C4-2B (cell line): Measurements from ENCODE around the gene CFAP299.

Experiments
- CTCF ChIP-seq: fragments of 450-650 bp; conservative IDR thresholded peaks from 2 replicates; pipeline ENCODE4 v1.5.1; 2017; ENCODE audit warnings: mild to moderate bottlenecking
- ZFX ChIP-seq: fragments of 450-650 bp; IDR thresholded peaks from 2 replicates; pipeline ENCODE4 v1.6.1; 2017

GRCh38 chr4:80307183-80307735 lies 28.3 kb upstream of the CFAP299 start:
- TF ChIP-seq CTCF (no peak), ZFX (no peak)
